ENCODE data around the gene ELP5.

DNA sequence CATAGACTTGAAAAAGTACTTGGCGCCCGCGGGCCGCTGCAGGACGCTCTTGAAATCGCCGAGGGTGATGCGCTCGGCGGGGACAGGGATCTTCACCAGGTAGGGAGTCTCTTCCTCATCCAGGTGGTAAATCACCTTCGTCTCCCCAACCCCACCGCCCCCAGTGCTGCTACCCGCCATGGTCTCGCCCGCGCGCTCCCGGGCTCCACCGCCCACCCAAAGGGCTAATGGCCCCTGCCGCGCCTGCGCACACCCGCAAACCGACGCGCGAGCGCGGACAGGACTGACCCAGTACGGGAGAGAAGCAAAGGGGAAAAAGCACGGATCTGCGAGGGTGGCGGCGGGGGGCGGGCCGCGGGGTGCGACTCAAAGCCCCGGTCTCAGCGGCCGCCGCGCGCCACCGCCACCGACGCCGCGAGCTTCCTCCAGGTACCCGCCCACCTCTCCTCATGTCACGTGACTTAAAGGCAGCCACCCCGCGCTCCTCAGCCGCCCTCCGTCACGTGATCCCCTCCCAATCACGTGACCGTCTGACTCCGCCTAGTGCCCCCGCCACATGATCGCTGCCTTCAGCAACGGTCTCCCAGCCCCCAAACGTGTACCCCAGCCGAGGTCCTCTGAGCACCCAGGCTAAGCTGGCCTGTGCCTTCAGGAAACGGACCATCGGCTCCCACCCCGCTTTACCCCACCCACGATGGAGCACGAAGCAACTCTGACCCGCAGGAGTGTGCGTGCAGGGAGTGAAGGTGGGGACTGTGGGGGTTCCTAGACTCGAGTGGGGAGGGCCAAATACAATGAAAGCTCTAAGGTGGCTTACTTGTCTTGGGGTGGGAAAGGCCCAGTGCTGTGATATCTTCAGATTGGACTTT lies 17.7 kb upstream of the ELP5 start, which contains the start of gene DVL2:
- TF ChIP-seq, protein P1, sequence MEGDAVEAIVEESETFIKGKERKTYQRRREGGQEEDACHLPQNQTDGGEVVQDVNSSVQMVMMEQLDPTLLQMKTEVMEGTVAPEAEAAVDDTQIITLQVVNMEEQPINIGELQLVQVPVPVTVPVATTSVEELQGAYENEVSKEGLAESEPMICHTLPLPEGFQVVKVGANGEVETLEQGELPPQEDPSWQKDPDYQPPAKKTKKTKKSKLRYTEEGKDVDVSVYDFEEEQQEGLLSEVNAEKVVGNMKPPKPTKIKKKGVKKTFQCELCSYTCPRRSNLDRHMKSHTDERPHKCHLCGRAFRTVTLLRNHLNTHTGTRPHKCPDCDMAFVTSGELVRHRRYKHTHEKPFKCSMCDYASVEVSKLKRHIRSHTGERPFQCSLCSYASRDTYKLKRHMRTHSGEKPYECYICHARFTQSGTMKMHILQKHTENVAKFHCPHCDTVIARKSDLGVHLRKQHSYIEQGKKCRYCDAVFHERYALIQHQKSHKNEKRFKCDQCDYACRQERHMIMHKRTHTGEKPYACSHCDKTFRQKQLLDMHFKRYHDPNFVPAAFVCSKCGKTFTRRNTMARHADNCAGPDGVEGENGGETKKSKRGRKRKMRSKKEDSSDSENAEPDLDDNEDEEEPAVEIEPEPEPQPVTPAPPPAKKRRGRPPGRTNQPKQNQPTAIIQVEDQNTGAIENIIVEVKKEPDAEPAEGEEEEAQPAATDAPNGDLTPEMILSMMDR (IDR thresholded peaks at IDR 0.05): no peak
- TF ChIP-seq POLR2A (IDR thresholded peaks at IDR 0.05; ENCODE audit: low read depth) (peak; percentile 45), POLR2AphosphoS5 (IDR thresholded peaks at IDR 0.05) (peak; percentile 91 to 97)

All from esophagus muscularis mucosa (tissue), 3 donors.